ENCODE data around the gene PRKCD.

DNA sequence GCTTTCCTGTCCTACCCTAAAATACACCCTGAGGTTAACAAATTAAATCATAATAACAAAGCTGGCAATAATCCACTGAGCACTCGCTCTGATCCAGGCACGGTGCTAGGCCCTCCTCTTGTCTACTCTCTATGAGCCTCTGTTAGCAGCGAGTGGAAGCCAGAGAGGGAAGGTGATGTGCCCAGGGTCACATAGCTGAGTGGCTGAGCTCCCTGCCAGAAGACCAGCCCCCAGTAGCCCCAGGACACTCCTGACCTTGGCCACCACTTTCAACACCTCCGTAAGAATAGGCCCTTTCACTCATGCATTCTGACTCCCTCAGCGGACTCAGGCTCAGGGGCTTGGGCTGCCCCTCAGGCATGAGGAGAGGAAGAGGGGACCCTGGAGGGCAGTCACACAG lies 9.5 kb upstream of the PRKCD start:
- TF ChIP-seq, protein P1, sequence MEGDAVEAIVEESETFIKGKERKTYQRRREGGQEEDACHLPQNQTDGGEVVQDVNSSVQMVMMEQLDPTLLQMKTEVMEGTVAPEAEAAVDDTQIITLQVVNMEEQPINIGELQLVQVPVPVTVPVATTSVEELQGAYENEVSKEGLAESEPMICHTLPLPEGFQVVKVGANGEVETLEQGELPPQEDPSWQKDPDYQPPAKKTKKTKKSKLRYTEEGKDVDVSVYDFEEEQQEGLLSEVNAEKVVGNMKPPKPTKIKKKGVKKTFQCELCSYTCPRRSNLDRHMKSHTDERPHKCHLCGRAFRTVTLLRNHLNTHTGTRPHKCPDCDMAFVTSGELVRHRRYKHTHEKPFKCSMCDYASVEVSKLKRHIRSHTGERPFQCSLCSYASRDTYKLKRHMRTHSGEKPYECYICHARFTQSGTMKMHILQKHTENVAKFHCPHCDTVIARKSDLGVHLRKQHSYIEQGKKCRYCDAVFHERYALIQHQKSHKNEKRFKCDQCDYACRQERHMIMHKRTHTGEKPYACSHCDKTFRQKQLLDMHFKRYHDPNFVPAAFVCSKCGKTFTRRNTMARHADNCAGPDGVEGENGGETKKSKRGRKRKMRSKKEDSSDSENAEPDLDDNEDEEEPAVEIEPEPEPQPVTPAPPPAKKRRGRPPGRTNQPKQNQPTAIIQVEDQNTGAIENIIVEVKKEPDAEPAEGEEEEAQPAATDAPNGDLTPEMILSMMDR (IDR thresholded peaks at IDR 0.05): no peak
- no peak for TF ChIP-seq POLR2AphosphoS5 (IDR thresholded peaks at IDR 0.05; ENCODE audit: insufficient read depth in 1 of 2, low read depth in 1 of 2)
